WTC11 (cell line): ENCODE results near the gene AFAP1L2.

Source experiments
- ATF1 ChIP-seq: sonication (generic); formaldehyde crosslinking; IDR thresholded peaks from 2 replicates; pipeline ENCODE4 v1.8.1; 2023; ENCODE audit warnings: mild to moderate bottlenecking, moderate library complexity, missing genetic modification reagents
- ATF3 ChIP-seq: sonication (generic); formaldehyde crosslinking; conservative IDR thresholded peaks from 2 replicates; pipeline ENCODE4 v1.8.1; 2022; ENCODE audit warnings: mild to moderate bottlenecking, missing genetic modification reagents
- CREB1 ChIP-seq: sonication (generic); formaldehyde crosslinking; IDR thresholded peaks from 2 replicates; pipeline ENCODE4 v1.8.0; 2023; ENCODE audit warnings: mild to moderate bottlenecking, missing genetic modification reagents
- CTCF ChIP-seq: fragments of 200-600 bp; IDR thresholded peaks from 2 replicates; pipeline ENCODE4 v1.8.0; 2022; ENCODE audit warnings: antibody characterized with exemption
- JUN ChIP-seq: sonication (generic); formaldehyde crosslinking; IDR thresholded peaks from 2 replicates; pipeline ENCODE4 v1.8.0; 2023; ENCODE audit warnings: mild to moderate bottlenecking, missing genetic modification reagents
- MAX ChIP-seq: sonication (generic); formaldehyde crosslinking; IDR thresholded peaks from 2 replicates; pipeline ENCODE4 v1.8.0; 2022; ENCODE audit warnings: mild to moderate bottlenecking, missing genetic modification reagents
- MYBL2 ChIP-seq: sonication (generic); formaldehyde crosslinking; IDR thresholded peaks from 2 replicates; pipeline ENCODE4 v1.8.1; 2023; ENCODE audit warnings: mild to moderate bottlenecking, moderate library complexity, missing genetic modification reagents
- NR2C2 ChIP-seq: sonication (generic); formaldehyde crosslinking; IDR thresholded peaks from 2 replicates; pipeline ENCODE4 v1.8.0; 2022; ENCODE audit warnings: mild to moderate bottlenecking, missing genetic modification reagents
- SP1 ChIP-seq: sonication (generic); formaldehyde crosslinking; conservative IDR thresholded peaks from 2 replicates; pipeline ENCODE4 v1.8.1; 2022; ENCODE audit warnings: missing genetic modification reagents
- ZNF396 ChIP-seq: fragments of 250-450 bp; sonication (Bioruptor Pico); IDR thresholded peaks from 2 replicates; pipeline ENCODE4 v1.8.0; 2021; ENCODE audit warnings: mild to moderate bottlenecking, moderate library complexity, borderline replicate concordance
- TF ChIP-seq, protein P1 (sequence below): sonication (generic); formaldehyde crosslinking; IDR thresholded peaks from 2 replicates; pipeline ENCODE4 v1.8.1; 2023; ENCODE audit warnings: mild to moderate bottlenecking, missing genetic modification reagents

- TF ChIP-seq CTCF (no peak), CREB1 (CRISPR knock-in tag) (no peak), JUN (no peak), ZNF396 (CRISPR knock-in tag) (no peak), ATF1 (CRISPR knock-in tag) (no peak), ATF3 (CRISPR knock-in tag) (no peak), NR2C2 (no peak), SP1 (no peak), MAX (no peak), MYBL2 (no peak)
- TF ChIP-seq, protein P1, sequence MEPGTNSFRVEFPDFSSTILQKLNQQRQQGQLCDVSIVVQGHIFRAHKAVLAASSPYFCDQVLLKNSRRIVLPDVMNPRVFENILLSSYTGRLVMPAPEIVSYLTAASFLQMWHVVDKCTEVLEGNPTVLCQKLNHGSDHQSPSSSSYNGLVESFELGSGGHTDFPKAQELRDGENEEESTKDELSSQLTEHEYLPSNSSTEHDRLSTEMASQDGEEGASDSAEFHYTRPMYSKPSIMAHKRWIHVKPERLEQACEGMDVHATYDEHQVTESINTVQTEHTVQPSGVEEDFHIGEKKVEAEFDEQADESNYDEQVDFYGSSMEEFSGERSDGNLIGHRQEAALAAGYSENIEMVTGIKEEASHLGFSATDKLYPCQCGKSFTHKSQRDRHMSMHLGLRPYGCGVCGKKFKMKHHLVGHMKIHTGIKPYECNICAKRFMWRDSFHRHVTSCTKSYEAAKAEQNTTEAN = no peak
Observed at GRCh38 chr10:114356751-114357514, 47.4 kb downstream of the AFAP1L2 start.
